ENCODE data around the gene EXOC3L2.

The EXOC3L2 gene

GRCh38 chr19:45218426-45218825 lies 26.8 kb downstream of the EXOC3L2 start:
- TF ChIP-seq CTCF (IDR thresholded peaks at IDR 0.05; ENCODE audit: low read depth, low read length) = no peak
- no peak for DNase-seq (ENCODE audit: extremely low read depth, low read depth)

- no peak for TF ChIP-seq CTCF (IDR thresholded peaks at IDR 0.05; ENCODE audit: low read depth, low read length)
- DNase-seq (ENCODE audit: extremely low read depth, low read depth) = no peak
Measured at GRCh38 chr19:45217957-45218334, 27.3 kb downstream of the EXOC3L2 start.

GRCh38 chr19:45217193-45217956 lies 27.8 kb downstream of the EXOC3L2 start:
- no peak for TF ChIP-seq CTCF (IDR thresholded peaks at IDR 0.05; ENCODE audit: low read depth, low read length)
- DNase-seq (ENCODE audit: extremely low read depth, low read depth) = no peak

GRCh38 chr19:45216667-45217066 lies 28.5 kb downstream of the EXOC3L2 start:
- DNase-seq (ENCODE audit: extremely low read depth, low read depth) = no peak
- TF ChIP-seq CTCF (IDR thresholded peaks at IDR 0.05; ENCODE audit: low read depth, low read length) = no peak

- TF ChIP-seq CTCF (IDR thresholded peaks at IDR 0.05; ENCODE audit: low read depth, low read length) = no peak
- no peak for DNase-seq (ENCODE audit: extremely low read depth, low read depth)
Measured at GRCh38 chr19:45215391-45216191, 29.6 kb downstream of the EXOC3L2 start.

GRCh38 chr19:45213031-45213430 lies 32.2 kb downstream of the EXOC3L2 start:
- no peak for DNase-seq (ENCODE audit: extremely low read depth, low read depth)
- no peak for TF ChIP-seq CTCF (IDR thresholded peaks at IDR 0.05; ENCODE audit: low read depth, low read length)

GRCh38 chr19:45211751-45212381 lies 33.3 kb downstream of the EXOC3L2 start:
- DNase-seq (ENCODE audit: extremely low read depth, low read depth) = no peak
- no peak for TF ChIP-seq CTCF (IDR thresholded peaks at IDR 0.05; ENCODE audit: low read depth, low read length)
